ENCODE data around the gene ENTR1. TPM values are rescaled to one million over a fixed set of nuclear protein-coding genes. Genes with fewer than 3 reads are reported as not detected.

ENTR1 gene
- total RNA-seq, 3 donors from 2014 or later, result 23.7 to 54.4 (median 36.0) TPM

GRCh38 chr9:136372561-136373299 lies 37.7 kb downstream of the ENTR1 start:
- Histone ChIP-seq H3K27ac (peak overlapping the region; percentile 68 to 79), H3K36me3 (no peaks in the 10 kb centered on the region), H3K27me3 (no peaks in the 10 kb centered on the region), H3K4me1 (peaks cover 0 to 8% of the 10 kb centered on the region in 2 donors), H3K9me3 (no peaks in the 10 kb centered on the region), H3K4me3 (peak overlapping the region; percentile 24 to 55 (median 31))
- peak in 1 of 2 donors; percentile 77 for DNase-seq (ENCODE audit: low spot score in 2 of 2)
- intact Hi-C loops (cut with DNase I; ENCODE audit: low total_unique reads), result no loop called here
- peak in 1 of 3 donors; percentile 32 for TF ChIP-seq POLR2AphosphoS5 (IDR thresholded peaks at IDR 0.05)
- TF ChIP-seq, protein P1, sequence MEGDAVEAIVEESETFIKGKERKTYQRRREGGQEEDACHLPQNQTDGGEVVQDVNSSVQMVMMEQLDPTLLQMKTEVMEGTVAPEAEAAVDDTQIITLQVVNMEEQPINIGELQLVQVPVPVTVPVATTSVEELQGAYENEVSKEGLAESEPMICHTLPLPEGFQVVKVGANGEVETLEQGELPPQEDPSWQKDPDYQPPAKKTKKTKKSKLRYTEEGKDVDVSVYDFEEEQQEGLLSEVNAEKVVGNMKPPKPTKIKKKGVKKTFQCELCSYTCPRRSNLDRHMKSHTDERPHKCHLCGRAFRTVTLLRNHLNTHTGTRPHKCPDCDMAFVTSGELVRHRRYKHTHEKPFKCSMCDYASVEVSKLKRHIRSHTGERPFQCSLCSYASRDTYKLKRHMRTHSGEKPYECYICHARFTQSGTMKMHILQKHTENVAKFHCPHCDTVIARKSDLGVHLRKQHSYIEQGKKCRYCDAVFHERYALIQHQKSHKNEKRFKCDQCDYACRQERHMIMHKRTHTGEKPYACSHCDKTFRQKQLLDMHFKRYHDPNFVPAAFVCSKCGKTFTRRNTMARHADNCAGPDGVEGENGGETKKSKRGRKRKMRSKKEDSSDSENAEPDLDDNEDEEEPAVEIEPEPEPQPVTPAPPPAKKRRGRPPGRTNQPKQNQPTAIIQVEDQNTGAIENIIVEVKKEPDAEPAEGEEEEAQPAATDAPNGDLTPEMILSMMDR (IDR thresholded peaks at IDR 0.05), result no peak

- H3K27ac ChIP-seq, result peak overlapping the region; percentile 68 to 79
- H3K4me1 ChIP-seq, result peaks cover 0 to 8% of the 10 kb centered on the region in 2 donors
- no peaks in the 10 kb centered on the region for H3K36me3 ChIP-seq
- H3K9me3 ChIP-seq, result no peaks in the 10 kb centered on the region
- peak overlapping the region in 1 of 3 donors; percentile 55 for H3K4me3 ChIP-seq
- DNase-seq (ENCODE audit: low spot score in 2 of 2), result no peak
- no peak for TF ChIP-seq POLR2A (IDR thresholded peaks at IDR 0.05)
- intact Hi-C loops (cut with DNase I; ENCODE audit: low total_unique reads), result no loop called here
- H3K27me3 ChIP-seq, result no peaks in the 10 kb centered on the region
Measured at GRCh38 chr9:136372006-136372405, 38.4 kb downstream of the ENTR1 start.

DNA sequence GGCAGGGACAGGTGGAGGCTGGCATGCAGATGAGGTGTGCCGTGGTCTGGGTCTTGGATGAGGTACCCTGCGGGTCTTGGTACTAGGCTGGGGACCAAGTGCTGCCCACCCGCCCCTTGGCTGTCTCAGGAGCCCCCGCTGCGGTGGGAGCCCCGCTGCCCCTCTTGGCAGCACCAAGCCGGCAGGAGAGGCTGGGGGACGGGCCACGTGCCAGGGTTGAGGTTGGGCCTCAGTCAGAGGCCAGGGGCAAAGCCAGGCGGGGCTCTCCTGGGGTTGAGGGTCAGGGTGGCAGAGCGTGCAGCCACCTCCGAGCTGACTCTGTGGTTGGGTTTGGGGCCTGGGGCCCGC lies 38.9 kb downstream of the ENTR1 start:
- no peaks in the 10 kb centered on the region for H3K27me3 ChIP-seq
- intact Hi-C loops (cut with DNase I; ENCODE audit: low total_unique reads), result no loop called here

GRCh38 chr9:136370687-136371532 lies 39.5 kb downstream of the ENTR1 start:
- H3K27me3 ChIP-seq, result no peaks in the 10 kb centered on the region
- no peak for DNase-seq (ENCODE audit: low spot score in 2 of 2)
- H3K36me3 ChIP-seq, result no peaks in the 10 kb centered on the region
- no peaks in the 10 kb centered on the region for H3K9me3 ChIP-seq
- H3K4me1 ChIP-seq, result peaks cover 0 to 8% of the 10 kb centered on the region in 2 donors
- H3K4me3 ChIP-seq, result no peak overlapping the region
- intact Hi-C loops (cut with DNase I; ENCODE audit: low total_unique reads), result no loop called here
- no peak overlapping the region for H3K27ac ChIP-seq
- TF ChIP-seq POLR2A (IDR thresholded peaks at IDR 0.05) (no peak), POLR2AphosphoS5 (IDR thresholded peaks at IDR 0.05) (no peak)
- TF ChIP-seq, protein P1 (IDR thresholded peaks at IDR 0.05), result no peak

More for the DNA sequence above, 38.9 kb downstream of the ENTR1 start:
- H3K4me3 ChIP-seq, result no peak overlapping the region
- no peaks in the 10 kb centered on the region for H3K36me3 ChIP-seq
- no peak for DNase-seq (ENCODE audit: low spot score in 2 of 2)
- peaks cover 0 to 8% of the 10 kb centered on the region in 2 donors for H3K4me1 ChIP-seq
- no peaks in the 10 kb centered on the region for H3K9me3 ChIP-seq
- H3K27ac ChIP-seq, result no peak overlapping the region
- TF ChIP-seq, protein P1 (IDR thresholded peaks at IDR 0.05), result no peak
- TF ChIP-seq POLR2A (IDR thresholded peaks at IDR 0.05) (no peak), POLR2AphosphoS5 (IDR thresholded peaks at IDR 0.05) (no peak)

DNA sequence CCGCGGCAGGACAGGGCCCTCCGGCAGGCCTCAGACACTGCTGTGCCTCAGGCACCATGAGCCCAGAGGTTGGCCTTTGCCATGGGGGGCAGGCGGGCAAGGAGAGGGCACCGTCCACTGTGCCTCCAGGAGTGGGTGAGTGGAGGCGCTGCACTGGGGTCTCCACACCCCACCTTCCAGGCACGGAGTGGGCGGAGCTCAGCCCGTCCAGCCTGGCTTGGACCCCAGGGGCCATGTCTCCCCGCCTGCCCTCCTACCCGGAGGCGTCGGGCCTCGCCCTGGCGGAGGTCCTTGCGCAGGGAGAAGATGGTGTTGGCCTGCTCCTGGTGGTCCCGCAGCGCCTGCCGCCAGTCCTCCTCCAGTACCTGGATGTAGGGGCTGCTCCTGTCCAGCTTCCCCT lies 40.4 kb downstream of the ENTR1 start:
- DNase-seq (ENCODE audit: low spot score in 2 of 2), result no peak
- Histone ChIP-seq H3K36me3 (no peaks in the 10 kb centered on the region), H3K27me3 (no peaks in the 10 kb centered on the region), H3K9me3 (no peaks in the 10 kb centered on the region), H3K27ac (no peak overlapping the region), H3K4me1 (peaks cover 0 to 8% of the 10 kb centered on the region in 2 donors), H3K4me3 (no peak overlapping the region)
- TF ChIP-seq POLR2AphosphoS5 (IDR thresholded peaks at IDR 0.05) (no peak), POLR2A (IDR thresholded peaks at IDR 0.05) (no peak)
- TF ChIP-seq, protein P1 (IDR thresholded peaks at IDR 0.05), result no peak
- intact Hi-C loops (cut with DNase I; ENCODE audit: low total_unique reads), result no loop called here
